T-cell (primary cell): ENCODE data around the gene RPS25. TPM values are rescaled to one million over a fixed set of nuclear protein-coding genes. Genes with fewer than 3 reads are reported as not detected.
A peak's percentile ranks its signal among the peaks of the same experiment; 100 is the strongest.

Experiments used
- ATAC-seq, 4 experiments: fragments of 200-7000 bp in 3 of 4; fragments of 150-1000 bp in 1 of 4; cut with Tn5 transposase; replicated peaks in 1 of 4; 1 replicate in 3 of 4; 2 replicates in 1 of 4; pipeline ENCODE4 v1.10.0; 2021; ENCODE audit warnings: moderate library complexity in 3 of 4, mild to moderate bottlenecking in 2 of 4, moderate number of reproducible peaks in 1 of 4
- CTCF ChIA-PET, 2 donors: fragments of 300-600 bp; sonication (Branson Sonifier 250); formaldehyde crosslinking; loops; one replicate each; lab custom pipeline; 2022; ENCODE audit warnings: antibody characterized with exemption in 2 of 2; lab: Charles Lee
- POLR2A ChIA-PET, 2 donors: fragments of 300-600 bp; sonication (Branson Sonifier 250); formaldehyde crosslinking; loops; one replicate each; lab custom pipeline; 2022; ENCODE audit warnings: antibody characterized with exemption in 2 of 2; lab: Charles Lee
- DNase-seq, 35 experiments: peaks; one replicate each; pipeline versions ENCODE4 v3.0.0 to v3.0.0-alpha.2; 2013 to 2023
- H3K27ac ChIP-seq: one replicate; pipeline ENCODE4 v1.5.1; 2013; ENCODE audit warnings: low read length
- H3K27me3 ChIP-seq, 2 experiments: replicated peaks in 1 of 2; 1 replicate in 1 of 2; 2 replicates in 1 of 2; pipeline versions ENCODE4 v1.6.1 to v1.7.0; 2013; ENCODE audit warnings: low read length in 1 of 2, mixed read lengths in 1 of 2; ENCODE audit not compliant: control insufficient read depth in 2 of 2, insufficient read depth in 2 of 2; ENCODE audit errors: extremely low read depth in 1 of 2
- H3K36me3 ChIP-seq, 2 donors: 1 replicate in 1 of 2; 2 replicates in 1 of 2; pipeline versions ENCODE4 v1.6.1 to v1.7.0; 2013; ENCODE audit warnings: low read length in 1 of 2; ENCODE audit not compliant: control insufficient read depth in 2 of 2, insufficient read depth in 1 of 2; ENCODE audit errors: extremely low read depth in 1 of 2
- H3K4me1 ChIP-seq, 2 experiments: 1 replicate in 1 of 2; 2 replicates in 1 of 2; pipeline versions ENCODE4 v1.6.1 to v1.7.0; 2013; ENCODE audit warnings: low read length in 2 of 2, mixed read lengths in 1 of 2; ENCODE audit not compliant: insufficient read depth in 2 of 2, control insufficient read depth in 1 of 2; ENCODE audit errors: extremely low read depth in 1 of 2
- H3K4me3 ChIP-seq, 2 donors: 1 replicate in 1 of 2; 2 replicates in 1 of 2; pipeline versions ENCODE4 v1.5.1 to v1.7.0; 2013; ENCODE audit warnings: mild to moderate bottlenecking in 2 of 2, low read length in 1 of 2, moderate library complexity in 1 of 2; ENCODE audit not compliant: control insufficient read depth in 1 of 2; ENCODE audit errors: extremely low read depth in 1 of 2
- H3K9me3 ChIP-seq: 2 replicates; pipeline ENCODE4 v1.7.0; 2013
- H3K27ac Mint-ChIP-seq, 2 donors: one replicate each; pipeline ENCODE4 v1.8.0; 2020 to 2021; ENCODE audit warnings: mild to moderate bottlenecking in 2 of 2, mixed read lengths in 2 of 2
- H3K27me3 Mint-ChIP-seq, 2 donors: one replicate each; pipeline ENCODE4 v1.8.0; 2021 to 2022; ENCODE audit warnings: mixed read lengths in 2 of 2
- H3K36me3 Mint-ChIP-seq: one replicate; pipeline ENCODE4 v1.8.0; 2021; ENCODE audit warnings: mixed read lengths
- H3K4me1 Mint-ChIP-seq, 3 donors: one replicate each; pipeline ENCODE4 v1.8.0; 2020 to 2022; ENCODE audit warnings: mixed read lengths in 3 of 3, mild to moderate bottlenecking in 1 of 3
- H3K4me3 Mint-ChIP-seq, 3 donors: one replicate each; pipeline ENCODE4 v1.8.0; 2020 to 2022; ENCODE audit warnings: mild to moderate bottlenecking in 3 of 3, mixed read lengths in 3 of 3, moderate library complexity in 3 of 3
- H3K9me3 Mint-ChIP-seq, 3 donors: one replicate each; pipeline ENCODE4 v1.8.0; 2020 to 2022; ENCODE audit warnings: mixed read lengths in 3 of 3
- WGBS: methylation state at CpG from one replicate; pipeline ENCODE4 v1.1.5; 2013; ENCODE audit warnings: missing lambda C conversion rate; ENCODE audit not compliant: insufficient coverage; 5-methylcytosine and 5-hydroxymethylcytosine counted together
- total RNA-seq, 35 experiments: library from RNA in 6 of 35; stranded (reverse) in 6 of 35; fragments of 120-200 nt in 1 of 35; gene quantifications; one replicate each; pipeline versions ENCODE4 v1.2.1 to v1.2.4 and lab custom pipeline; 2013 to 2026

The RPS25 gene
- total RNA-seq, 5 donors from 2014 or later (not counting 1 experiment from before 2014, with no cell fraction given), result 1,733 to 2,728 (median 2,161) TPM

DNA sequence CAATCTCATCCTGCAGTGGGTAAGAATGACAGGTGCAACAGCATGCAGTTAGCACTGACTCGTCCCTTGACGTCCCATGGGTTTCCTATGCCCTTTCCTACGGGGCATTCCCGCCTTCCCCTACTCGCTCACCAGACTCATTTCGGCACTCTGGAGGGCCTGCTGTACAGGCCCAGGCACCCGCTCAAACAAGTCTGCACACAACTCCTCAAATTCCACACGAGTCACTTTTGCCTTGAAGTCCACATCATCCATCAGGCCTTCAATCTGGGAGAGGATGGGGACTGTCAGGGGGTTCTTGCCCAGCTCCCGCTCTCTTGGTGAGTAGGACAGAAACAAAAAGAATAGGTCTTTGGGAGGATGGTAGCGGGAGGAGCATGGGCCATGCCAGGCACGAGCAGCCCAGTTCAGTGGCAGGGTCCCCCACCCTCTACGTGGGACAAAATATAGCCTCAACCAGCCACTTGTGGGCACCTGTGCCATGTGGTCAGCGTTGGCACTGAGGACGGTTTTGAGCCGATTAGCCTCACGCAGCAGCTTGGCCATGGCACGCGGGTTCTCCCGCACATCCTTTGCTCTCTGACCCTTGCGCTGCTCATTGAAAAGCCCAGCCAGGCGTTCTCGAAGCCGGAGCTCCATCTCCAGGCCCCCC, 34.1 kb upstream of the RPS25 start:
- CTCF ChIA-PET, result no interaction called here
- POLR2A ChIA-PET, result no interaction called here
- WGBS, result 84% methylated on average over 15 of the region's 23 CpGs

DNA sequence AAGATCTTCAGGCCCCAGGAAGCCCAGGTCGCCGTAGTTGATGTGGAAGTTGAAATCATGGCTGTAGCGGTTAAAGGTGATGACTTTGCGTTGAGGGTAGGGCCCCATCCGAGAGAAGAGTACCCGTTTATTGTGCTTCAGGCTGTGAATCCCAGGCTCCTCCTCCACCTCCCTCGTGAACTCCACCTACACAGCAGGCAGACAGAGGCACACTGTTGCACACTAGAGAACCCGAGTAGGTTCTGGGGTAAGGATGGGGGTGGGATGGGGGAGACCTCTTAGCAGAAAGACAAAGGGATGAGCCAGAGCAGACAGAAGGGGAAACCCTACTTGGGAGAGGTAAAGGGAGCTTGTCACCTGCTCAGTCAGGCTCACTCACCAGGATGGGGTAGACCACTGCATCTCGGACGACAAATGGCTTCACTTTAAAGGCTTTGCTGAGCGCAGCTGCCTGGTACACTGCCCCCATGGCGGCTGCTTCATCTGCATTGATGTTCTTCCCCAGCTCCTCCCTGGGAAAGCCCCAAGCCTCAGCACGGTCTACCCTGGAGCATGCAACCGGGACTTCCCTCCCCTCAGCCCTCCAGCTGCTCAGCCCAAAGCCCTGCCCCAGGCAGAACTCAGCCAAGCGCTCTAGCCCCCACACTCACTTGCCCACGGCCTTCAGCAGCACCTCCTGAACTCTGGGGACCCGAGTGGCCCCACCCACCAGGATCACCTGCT, 33.5 kb upstream of the RPS25 start:
- ATAC-seq, result peak in 1 of 4 experiments; percentile 31
- POLR2A ChIA-PET, result interaction anchor here in 1 of 2 donors (1.8 kb wide), 1 partner anchor 16 kb away, joined by 5 read pairs; the partner anchor contains the start of gene VPS11
- Histone ChIP-seq H3K9me3 (no peaks in the 10 kb centered on the region), H3K36me3 (peaks cover 44 to 86% of the 10 kb centered on the region in 2 donors), H3K27ac (no peak overlapping the region), H3K4me1 (peaks cover 6 to 26% of the 10 kb centered on the region in 2 experiments), H3K4me3 (no peak overlapping the region), H3K27me3 (no peaks in the 10 kb centered on the region)
- CTCF ChIA-PET, result no interaction called here
- 49% methylated on average over 10 of the region's 17 CpGs for WGBS
- Mint-ChIP-seq H3K36me3 (peaks cover 78% of the 10 kb centered on the region), H3K27ac (no peak overlapping the region), H3K4me3 (no peak overlapping the region), H3K9me3 (no peaks in the 10 kb centered on the region), H3K4me1 (peaks cover 24 to 34% (median 24%) of the 10 kb centered on the region in 3 donors), H3K27me3 (no peaks in the 10 kb centered on the region)
- DNase-seq, result peak in 4 of 35 experiments; percentile 11 to 57 (median 16)

More for the DNA sequence above, 34.1 kb upstream of the RPS25 start:
- Mint-ChIP-seq H3K27ac (no peak overlapping the region), H3K4me1 (peaks cover 24 to 36% (median 24%) of the 10 kb centered on the region in 3 donors), H3K36me3 (peaks cover 72% of the 10 kb centered on the region), H3K27me3 (no peaks in the 10 kb centered on the region), H3K4me3 (no peak overlapping the region), H3K9me3 (no peaks in the 10 kb centered on the region)
- H3K36me3 ChIP-seq, result peaks cover 42 to 81% of the 10 kb centered on the region in 2 donors
- no peak for ATAC-seq
- no peaks in the 10 kb centered on the region for H3K27me3 ChIP-seq
- H3K4me3 ChIP-seq, result no peak overlapping the region
- H3K9me3 ChIP-seq, result no peaks in the 10 kb centered on the region
- no peak overlapping the region for H3K27ac ChIP-seq
- DNase-seq, result no peak
- peaks cover 6 to 26% of the 10 kb centered on the region in 2 experiments for H3K4me1 ChIP-seq

DNA sequence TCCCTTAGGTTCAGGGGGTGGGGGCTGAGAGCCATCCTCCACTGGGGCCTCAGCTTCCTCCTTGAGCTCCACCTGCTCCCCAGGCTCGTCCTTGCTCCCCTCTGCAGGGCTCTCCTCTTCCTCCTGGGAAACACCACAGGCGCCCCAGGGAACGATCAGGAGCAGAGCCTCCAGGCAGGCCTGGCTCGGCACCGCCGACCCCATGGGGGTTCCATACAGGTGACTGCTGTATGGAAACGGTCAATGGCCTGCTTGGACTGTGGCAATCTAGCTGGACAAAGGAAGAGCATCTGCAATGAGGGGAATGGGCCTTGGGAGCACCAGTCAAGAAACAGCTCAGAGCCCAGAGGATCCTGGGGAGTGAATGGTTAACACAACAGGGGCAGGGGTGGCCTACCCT, 30.9 kb upstream of the RPS25 start:
- WGBS, result 92% methylated on average over 6 of the region's 7 CpGs
- H3K27ac ChIP-seq, result no peak overlapping the region
- Mint-ChIP-seq H3K4me3 (no peak overlapping the region), H3K9me3 (no peaks in the 10 kb centered on the region), H3K4me1 (peaks cover 8 to 14% (median 9%) of the 10 kb centered on the region in 3 donors), H3K27ac (no peak overlapping the region), H3K27me3 (no peaks in the 10 kb centered on the region), H3K36me3 (peaks cover 77% of the 10 kb centered on the region)
- H3K27me3 ChIP-seq, result no peaks in the 10 kb centered on the region
- H3K4me3 ChIP-seq, result no peak overlapping the region
- DNase-seq, result no peak
- H3K4me1 ChIP-seq, result peaks cover 0 to 10% of the 10 kb centered on the region in 2 experiments
- H3K9me3 ChIP-seq, result no peaks in the 10 kb centered on the region
- CTCF ChIA-PET, result no interaction called here
- ATAC-seq, result no peak
- POLR2A ChIA-PET, result interaction anchor here in 1 of 2 donors (0.5 kb wide), 1 partner anchor 221 kb away, joined by 9 read pairs; no protein-coding TSS in a partner anchor
- peaks cover 41 to 87% of the 10 kb centered on the region in 2 donors for H3K36me3 ChIP-seq

DNA sequence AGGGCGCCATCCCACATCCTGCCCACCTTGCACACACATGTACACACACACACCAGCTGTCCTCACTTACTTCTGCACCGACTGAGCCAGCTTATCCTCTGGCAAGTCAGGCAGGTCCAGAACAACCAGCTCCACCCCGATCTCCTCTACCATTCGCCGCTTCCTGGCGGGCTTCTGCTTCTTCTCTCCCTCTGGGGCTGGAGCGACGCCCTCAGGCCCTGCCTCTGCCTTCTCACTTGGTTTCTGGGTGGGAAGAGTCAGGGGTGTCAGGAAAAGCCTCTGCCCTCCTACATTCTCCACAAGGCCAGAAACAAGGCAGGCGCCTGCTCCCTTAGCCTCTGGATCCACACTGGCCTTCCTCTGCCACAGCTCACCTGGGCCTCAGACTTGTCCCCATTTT, 30.5 kb upstream of the RPS25 start:
- peaks cover 0 to 10% of the 10 kb centered on the region in 2 experiments for H3K4me1 ChIP-seq
- CTCF ChIA-PET, result no interaction called here
- Mint-ChIP-seq H3K27ac (no peak overlapping the region), H3K27me3 (no peaks in the 10 kb centered on the region), H3K36me3 (peaks cover 73% of the 10 kb centered on the region), H3K4me3 (no peak overlapping the region), H3K4me1 (peaks cover 8 to 14% (median 9%) of the 10 kb centered on the region in 3 donors), H3K9me3 (no peaks in the 10 kb centered on the region)
- no peak overlapping the region for H3K4me3 ChIP-seq
- no peak for DNase-seq
- POLR2A ChIA-PET, result interaction anchor here in 1 of 2 donors (1.1 kb wide), 1 partner anchor 19 kb away, joined by 8 read pairs; the partner anchor contains the start of gene VPS11
- no peaks in the 10 kb centered on the region for H3K27me3 ChIP-seq
- ATAC-seq, result no peak
- no peaks in the 10 kb centered on the region for H3K9me3 ChIP-seq
- H3K27ac ChIP-seq, result no peak overlapping the region
- WGBS, result 33% methylated on average over 1 of the region's 9 CpGs
- peaks cover 38 to 83% of the 10 kb centered on the region in 2 donors for H3K36me3 ChIP-seq

DNA sequence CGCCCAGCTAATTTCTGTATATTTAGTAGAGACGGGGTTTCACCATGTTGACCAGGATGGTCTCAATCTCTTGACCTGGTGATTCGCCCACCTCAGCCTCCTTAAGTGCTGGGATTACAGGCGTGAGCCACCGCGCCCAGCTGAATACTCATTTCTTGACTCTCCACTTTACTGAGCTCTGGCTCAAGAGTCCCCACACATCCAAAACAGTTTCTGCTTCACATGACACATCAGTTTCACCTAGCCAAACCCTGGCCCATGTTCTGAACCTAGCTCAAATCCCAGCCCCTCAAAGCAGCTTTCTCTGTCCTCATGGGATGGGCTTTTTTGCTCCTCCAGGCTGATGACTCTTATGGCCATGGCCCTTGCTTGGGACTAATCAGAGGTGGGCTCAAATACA, 29.1 kb upstream of the RPS25 start:
- ChIA-PET CTCF (interaction anchor here in 1 of 2 donors (0.6 kb wide), 1 partner anchor 49 kb away, joined by 3 read pairs; no protein-coding TSS in a partner anchor), POLR2A (interaction anchor here (0.6 to 0.9 kb wide), 3 partner anchors 9 to 38 kb away, joined by 5 to 10 read pairs (median 6); partner anchors contain the start of gene HMBS (in 1 of the 2))
- H3K27ac Mint-ChIP-seq, result no peak overlapping the region
- DNase-seq (no peak), ATAC-seq (no peak)
- no peaks in the 10 kb centered on the region for H3K27me3 Mint-ChIP-seq
- peaks cover 0 to 5% (median 1%) of the 10 kb centered on the region in 3 donors for H3K4me1 Mint-ChIP-seq
- H3K9me3 Mint-ChIP-seq, result no peaks in the 10 kb centered on the region
- Histone ChIP-seq H3K4me1 (peaks cover 0 to 9% of the 10 kb centered on the region in 2 experiments), H3K4me3 (no peak overlapping the region), H3K27me3 (no peaks in the 10 kb centered on the region), H3K9me3 (no peaks in the 10 kb centered on the region), H3K36me3 (peaks cover 29 to 68% of the 10 kb centered on the region in 2 donors), H3K27ac (no peak overlapping the region)
- 75% methylated on average over 5 of the region's 6 CpGs for WGBS
- peaks cover 61% of the 10 kb centered on the region for H3K36me3 Mint-ChIP-seq
- H3K4me3 Mint-ChIP-seq, result no peak overlapping the region

DNA sequence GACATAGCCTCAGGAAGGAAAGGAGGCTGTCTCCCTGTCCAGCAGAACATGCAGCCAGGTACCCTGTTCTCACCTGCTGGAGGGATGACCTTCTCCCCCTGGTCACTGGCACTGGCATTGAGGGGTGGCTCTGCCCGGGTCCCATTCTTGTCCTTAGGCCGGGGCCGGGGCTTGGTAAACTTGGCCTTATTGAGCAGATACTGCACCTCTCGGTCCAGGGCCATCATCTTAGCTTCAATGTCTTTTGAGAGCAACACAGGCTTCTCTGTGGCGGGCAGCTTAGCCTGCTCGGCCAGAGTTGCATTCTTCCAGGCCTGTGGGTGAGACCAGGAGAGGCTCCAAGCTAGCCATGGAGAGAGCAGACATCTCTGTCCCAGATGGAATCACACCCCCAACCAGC, 28.3 kb upstream of the RPS25 start:
- Histone ChIP-seq H3K9me3 (no peaks in the 10 kb centered on the region), H3K27ac (no peak overlapping the region), H3K27me3 (no peaks in the 10 kb centered on the region), H3K4me3 (no peak overlapping the region), H3K4me1 (peaks cover 0 to 2% of the 10 kb centered on the region in 2 experiments), H3K36me3 (peaks cover 26 to 61% of the 10 kb centered on the region in 2 donors)
- 98% methylated on average over 6 of the region's 6 CpGs for WGBS
- H3K27ac Mint-ChIP-seq, result no peak overlapping the region
- POLR2A ChIA-PET, result interaction anchor here in 1 of 2 donors (0.6 kb wide), 1 partner anchor 10 kb away, joined by 5 read pairs; no protein-coding TSS in a partner anchor
- no peaks in the 10 kb centered on the region for H3K27me3 Mint-ChIP-seq
- H3K36me3 Mint-ChIP-seq, result peaks cover 56% of the 10 kb centered on the region
- H3K9me3 Mint-ChIP-seq, result no peaks in the 10 kb centered on the region
- CTCF ChIA-PET, result interaction anchor here in 1 of 2 donors (0.6 kb wide), 1 partner anchor 333 kb away, joined by 3 read pairs; no protein-coding TSS in a partner anchor
- no peak for DNase-seq
- no peak for ATAC-seq
- H3K4me1 Mint-ChIP-seq, result no peaks in the 10 kb centered on the region
- H3K4me3 Mint-ChIP-seq, result no peak overlapping the region
